ENCODE results near the gene MCTP1.

DNA sequence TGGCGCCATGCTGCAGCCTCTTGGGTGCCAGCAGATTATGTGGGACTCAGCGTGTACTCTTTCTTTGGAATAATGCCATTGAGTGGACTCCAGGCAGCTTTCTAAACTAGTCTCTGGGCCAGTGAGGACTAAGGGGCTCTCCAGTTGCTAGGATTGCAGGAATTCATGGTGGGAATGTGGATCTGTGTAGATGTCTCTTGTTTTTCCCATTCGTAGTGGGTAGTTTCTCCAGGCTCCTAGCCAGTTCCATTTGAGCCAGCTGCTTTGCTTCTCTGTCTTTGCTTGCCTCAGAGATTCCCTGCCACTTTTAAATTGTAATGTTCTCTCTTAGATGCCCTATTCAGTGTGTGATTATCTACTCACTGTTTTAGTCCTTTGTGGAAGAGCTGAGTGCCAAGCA, 623.8 kb downstream of the MCTP1 start:
- TF ChIP-seq CTCF (IDR thresholded peaks at IDR 0.05) (no peak), POLR2A (IDR thresholded peaks at IDR 0.05) (no peak)

All from breast epithelium (tissue), 3 donors.